ENCODE data around the gene TP53TG3F.
"Not testable (repeated sequence)": the region's sequence is repeated elsewhere in the genome, so short reads cannot be mapped to it uniquely, and the experiment has no call there.

Gene TP53TG3F

GRCh38 chr16:33459312-33459711 is at the start of gene TP53TG3F:
TP53TG3F (plus strand) TSS chr16:33459612; CDS start chr16:33459680, 68 bp downstream.
- not testable (repeated sequence) for H3K4me1 Mint-ChIP-seq; H3K4me3 Mint-ChIP-seq; H3K27me3 Mint-ChIP-seq (ENCODE audit: low read depth); H3K27ac Mint-ChIP-seq; H3K9me3 Mint-ChIP-seq; H3K36me3 Mint-ChIP-seq (ENCODE audit: low read depth)

- H3K27ac Mint-ChIP-seq, H3K4me3 Mint-ChIP-seq: not testable (repeated sequence)
Measured at GRCh38 chr16:33491611-33492010, 32.2 kb downstream of the TP53TG3F start.

GRCh38 chr16:33507231-33507630 is 47.8 kb downstream of the TP53TG3F start:
- H3K27ac Mint-ChIP-seq; H3K36me3 Mint-ChIP-seq (ENCODE audit: low read depth); H3K4me3 Mint-ChIP-seq; H3K9me3 Mint-ChIP-seq; H3K4me1 Mint-ChIP-seq; H3K27me3 Mint-ChIP-seq (ENCODE audit: low read depth): not testable (repeated sequence)

More at GRCh38 chr16:33491611-33492010, 32.2 kb downstream of the TP53TG3F start:
- H3K9me3 Mint-ChIP-seq; H3K27me3 Mint-ChIP-seq (ENCODE audit: low read depth); H3K4me1 Mint-ChIP-seq; H3K36me3 Mint-ChIP-seq (ENCODE audit: low read depth): not testable (repeated sequence)

- not testable (repeated sequence) for H3K27me3 Mint-ChIP-seq (ENCODE audit: low read depth); H3K4me3 Mint-ChIP-seq; H3K9me3 Mint-ChIP-seq; H3K27ac Mint-ChIP-seq; H3K36me3 Mint-ChIP-seq (ENCODE audit: low read depth); H3K4me1 Mint-ChIP-seq
Measured at GRCh38 chr16:33509070-33509469, 49.7 kb downstream of the TP53TG3F start.

GRCh38 chr16:33509906-33510305 is 50.5 kb downstream of the TP53TG3F start:
- not testable (repeated sequence) for H3K36me3 Mint-ChIP-seq (ENCODE audit: low read depth); H3K27me3 Mint-ChIP-seq (ENCODE audit: low read depth); H3K9me3 Mint-ChIP-seq; H3K4me3 Mint-ChIP-seq; H3K4me1 Mint-ChIP-seq; H3K27ac Mint-ChIP-seq
